OCI-LY3 (cell line): ENCODE data around the gene PAF1.

Experiments used
- CTCF ChIP-seq: fragments of 200-600, 300-600 bp; sonication (generic); IDR thresholded peaks from 2 replicates; pipeline ENCODE4 v1.5.1; 2014; ENCODE audit warnings: antibody characterized with exemption, low read length, low read depth
- EZH2phosphoT487 ChIP-seq: fragments of 200-600 bp; shearing (Covaris generic); IDR thresholded peaks from 2 replicates; pipeline ENCODE4 v1.6.1; 2018; ENCODE audit warnings: antibody characterized with exemption, mixed run types, low read depth

GRCh38 chr19:39356073-39356472 is 34.8 kb downstream of the PAF1 start:
- TF ChIP-seq CTCF (no peak), EZH2phosphoT487 (no peak)
